Astrocyte (in vitro differentiated cells and primary cell): ENCODE results near the gene PTMA.

Source experiments
- EZH2 ChIP-seq: IDR thresholded peaks from 2 replicates; pipeline ENCODE4 v1.6.1; 2012; ENCODE audit warnings: mild to moderate bottlenecking, low read length, inconsistent platforms; ENCODE audit not compliant: insufficient read depth
- TF ChIP-seq, protein P1 (sequence below): IDR thresholded peaks from 2 replicates; pipeline ENCODE4 v1.5.1; 2011; ENCODE audit warnings: low read depth, mild to moderate bottlenecking, inconsistent platforms, low read length, moderate library complexity; ENCODE audit not compliant: insufficient read depth

DNA sequence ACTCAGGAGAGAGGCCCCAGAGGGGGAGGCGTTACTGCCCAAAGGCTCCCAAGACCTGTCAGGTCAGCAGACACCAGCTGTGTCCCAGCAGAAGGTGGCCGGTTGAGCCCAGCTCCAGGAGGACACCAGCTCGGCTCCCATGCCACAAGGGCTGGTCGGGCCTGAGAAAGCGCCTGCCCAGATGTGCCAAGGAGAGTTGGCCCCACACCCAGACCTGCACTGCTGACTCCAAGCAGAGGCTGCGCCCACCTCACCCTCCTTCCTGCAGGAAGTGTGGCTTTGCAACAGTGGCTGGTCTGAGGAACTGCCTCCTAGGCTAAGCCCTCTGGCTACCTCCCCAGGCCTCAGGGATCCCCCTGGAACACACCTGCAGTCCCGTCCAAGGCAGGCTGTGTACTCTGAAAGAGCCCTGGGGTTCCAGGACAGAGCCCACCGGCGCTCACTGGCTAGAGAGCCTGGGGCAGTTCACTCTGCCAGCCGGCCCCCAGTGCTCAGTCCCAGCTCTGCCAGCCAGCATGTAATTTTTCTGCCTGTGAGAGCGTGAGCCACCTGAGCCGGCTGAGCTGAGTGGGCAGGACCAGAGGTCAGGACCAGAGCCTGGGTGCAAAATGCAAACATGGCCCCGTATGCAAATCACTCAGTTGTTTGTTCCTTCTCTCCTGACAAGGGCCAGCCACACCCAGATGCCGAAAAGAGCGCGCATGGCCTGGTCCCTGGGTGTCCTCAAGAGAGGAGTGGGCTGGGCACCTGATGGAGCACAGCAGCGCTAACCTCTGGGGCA is 36.9 kb upstream of the PTMA start:
- TF ChIP-seq, protein P1, sequence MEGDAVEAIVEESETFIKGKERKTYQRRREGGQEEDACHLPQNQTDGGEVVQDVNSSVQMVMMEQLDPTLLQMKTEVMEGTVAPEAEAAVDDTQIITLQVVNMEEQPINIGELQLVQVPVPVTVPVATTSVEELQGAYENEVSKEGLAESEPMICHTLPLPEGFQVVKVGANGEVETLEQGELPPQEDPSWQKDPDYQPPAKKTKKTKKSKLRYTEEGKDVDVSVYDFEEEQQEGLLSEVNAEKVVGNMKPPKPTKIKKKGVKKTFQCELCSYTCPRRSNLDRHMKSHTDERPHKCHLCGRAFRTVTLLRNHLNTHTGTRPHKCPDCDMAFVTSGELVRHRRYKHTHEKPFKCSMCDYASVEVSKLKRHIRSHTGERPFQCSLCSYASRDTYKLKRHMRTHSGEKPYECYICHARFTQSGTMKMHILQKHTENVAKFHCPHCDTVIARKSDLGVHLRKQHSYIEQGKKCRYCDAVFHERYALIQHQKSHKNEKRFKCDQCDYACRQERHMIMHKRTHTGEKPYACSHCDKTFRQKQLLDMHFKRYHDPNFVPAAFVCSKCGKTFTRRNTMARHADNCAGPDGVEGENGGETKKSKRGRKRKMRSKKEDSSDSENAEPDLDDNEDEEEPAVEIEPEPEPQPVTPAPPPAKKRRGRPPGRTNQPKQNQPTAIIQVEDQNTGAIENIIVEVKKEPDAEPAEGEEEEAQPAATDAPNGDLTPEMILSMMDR, result no peak
- TF ChIP-seq EZH2, result no peak
